ENCODE results near the gene KIF4B. TPM values are rescaled to one million over a fixed set of nuclear protein-coding genes. Genes with fewer than 3 reads are reported as not detected.

KIF4B gene
- total and polyA plus RNA-seq, 2 of the 8 experiments (the other 6 are each of a cell fraction or from before 2014, with no cell fraction given) = 0.02 to 0.15 TPM

GRCh38 chr5:155024015-155024414 is 10.5 kb downstream of the KIF4B start:
- peak; percentile 81 for FAIRE-seq
- TF ChIP-seq TBP (IDR thresholded peaks at IDR 0.05; ENCODE audit: low read depth, low read length) (peak; percentile 46; the same call in 1 of the 2 replicates), JUND (IDR thresholded peaks at IDR 0.05; ENCODE audit: low read length) (peak; percentile 62; the same call in 1 of the 2 replicates), SP2 (IDR thresholded peaks at IDR 0.05; ENCODE audit: low read length) (no peak), EGR1 (IDR thresholded peaks at IDR 0.05; ENCODE audit: borderline replicate concordance, low read depth, low read length) (no peak), E2F6 (IDR thresholded peaks at IDR 0.05) (0 out of 2 replicates have a peak, but pooled peaks have one; percentile 13), KDM1A (IDR thresholded peaks at IDR 0.05; ENCODE audit: borderline replicate concordance, low read length) (no peak), RXRA (IDR thresholded peaks at IDR 0.05; ENCODE audit: insufficient read depth, low read depth, low read length) (no peak), USF2 (IDR thresholded peaks at IDR 0.05; ENCODE audit: low read length) (peak; percentile 37; the same call in 1 of the 2 replicates), POU5F1 (IDR thresholded peaks at IDR 0.05; ENCODE audit: low read depth, low read length) (0 out of 2 replicates have a peak, but pooled peaks have one; percentile 60), CREB1 (IDR thresholded peaks at IDR 0.05) (0 out of 2 replicates have a peak, but pooled peaks have one; percentile 22), ATF2 (IDR thresholded peaks at IDR 0.05; ENCODE audit: low read length) (peak; percentile 85; the same call in 1 of the 2 replicates)

More at GRCh38 chr5:155024015-155024414, 10.5 kb downstream of the KIF4B start:
- POLR2A ChIA-PET (ENCODE audit: partially characterized antibody) = no interaction called here
- H3K4me2 ChIP-seq (ENCODE audit: insufficient read depth in 1 of 2, low read depth in 2 of 2, low read length in 2 of 2) = no peak overlapping the region
- no peak overlapping the region for H2BK20ac ChIP-seq (ENCODE audit: low read length)
- no peak overlapping the region for H3K4me3 ChIP-seq (ENCODE audit: extremely low read depth in 1 of 4, insufficient read depth in 2 of 4, low read depth in 3 of 4, low read length in 4 of 4)
- H3K14ac ChIP-seq (ENCODE audit: insufficient read length) = no peak overlapping the region
- H3K4me1 ChIP-seq (replicated peaks in 1 of 4; ENCODE audit: control insufficient read depth in 3 of 4, insufficient read depth in 4 of 4, low read length in 3 of 4) = peaks cover 0 to 2% (median 0%) of the 10 kb centered on the region in 4 experiments; a peak in 3 of 7 replicates
- H3K36me3 ChIP-seq (ENCODE audit: control insufficient read depth in 2 of 4, insufficient read depth in 4 of 4, low read length in 3 of 4) = no peaks in the 10 kb centered on the region
- H4K8ac ChIP-seq (ENCODE audit: extremely low read depth, insufficient read depth, low read length) = no peak overlapping the region
- no peaks in the 10 kb centered on the region for H3K79me2 ChIP-seq (ENCODE audit: control insufficient read depth in 1 of 2, insufficient read depth in 2 of 2, low read length in 2 of 2)
- no peak overlapping the region for H3K18ac ChIP-seq (ENCODE audit: extremely low read depth, low read length)
- H2AK5ac ChIP-seq (ENCODE audit: low read depth, low read length) = no peak overlapping the region
- H3K27ac ChIP-seq (ENCODE audit: low read depth, low read length) = no peak overlapping the region
- H3K56ac ChIP-seq (replicated peaks; ENCODE audit: insufficient read length, low read depth, low read length) = no peak overlapping the region
- no peak for DNase-seq (ENCODE audit: low read depth in 1 of 2, low spot score in 2 of 2)
- H3K23me2 ChIP-seq (ENCODE audit: low read depth, low read length) = no peaks in the 10 kb centered on the region
- no peaks in the 10 kb centered on the region; a peak in 1 of 4 replicates for H3K9me3 ChIP-seq (ENCODE audit: insufficient read depth in 2 of 2, low read depth in 1 of 2, low read length in 1 of 2)
- no peak overlapping the region for H4K91ac ChIP-seq (replicated peaks; ENCODE audit: insufficient read length, low read length)
- WGBS, 2 experiments (ENCODE audit: extremely low coverage in 1 of 2, insufficient coverage in 1 of 2, insufficient read length in 1 of 2, insufficient replicate concordance in 2 of 2, low coverage in 1 of 2, low lambda C conversion rate in 2 of 2, missing lambda C conversion rate in 1 of 2) = 66% methylated on average over 5 of the region's 5 CpGs; no CpG with 5 or more reads in 1 of the 2 experiments
- no peak overlapping the region for H3K23ac ChIP-seq (ENCODE audit: insufficient read length)
- no peak overlapping the region for H2BK12ac ChIP-seq (ENCODE audit: low read depth, low read length)
- no peaks in the 10 kb centered on the region for H3K27me3 ChIP-seq (replicated peaks in 1 of 4; ENCODE audit: control insufficient read depth in 3 of 4, extremely low read depth in 1 of 4, insufficient read depth in 3 of 4, low read length in 3 of 4)
- CTCF ChIA-PET (ENCODE audit: partially characterized antibody) = interaction anchor here (0.5 to 1.6 kb wide), 3 partner anchors 20 to 72 kb away, joined by 3 to 6 read pairs (median 6); no protein-coding TSS in a partner anchor
- no peak overlapping the region for H3K4ac ChIP-seq (replicated peaks; ENCODE audit: insufficient read length, low read depth, low read length)
- no peak overlapping the region for H3K9ac ChIP-seq (replicated peaks in 1 of 4; ENCODE audit: extremely low read depth in 1 of 4, low read depth in 3 of 4, low read length in 3 of 4)
- no peaks in the 10 kb centered on the region for H3K79me1 ChIP-seq (ENCODE audit: low read depth, low read length)
- H2BK15ac ChIP-seq (ENCODE audit: low read length) = no peak overlapping the region
- H4K5ac ChIP-seq (ENCODE audit: insufficient read length, low read depth, low read length) = no peak overlapping the region
- H4K20me1 ChIP-seq (replicated peaks in 1 of 2; ENCODE audit: control insufficient read depth in 1 of 2, insufficient read depth in 2 of 2, low read length in 2 of 2) = no peaks in the 10 kb centered on the region
- no peak overlapping the region for H2BK5ac ChIP-seq (ENCODE audit: low read depth, low read length)
- H2AFZ ChIP-seq (ENCODE audit: low read length) = no peak overlapping the region
- no peak overlapping the region for H2BK120ac ChIP-seq (replicated peaks; ENCODE audit: low read depth, low read length)

All from H1 (cell line).